Dendritic cell treated with granulocyte-macrophage colony-stimulating factor and Interleukin-4, amounts not matched to agents 40 ng/mL and 50 ng/mL, for 4 days (primary cell): ENCODE data around the gene WDR73.
"Not testable (repeated sequence)": the region's sequence is repeated elsewhere in the genome, so short reads cannot be mapped to it uniquely, and the experiment has no call there.

Experiments
- H3K27ac Mint-ChIP-seq: one replicate; pipeline ENCODE4 v1.8.0; 2022; ENCODE audit warnings: mild to moderate bottlenecking, mixed read lengths
- H3K27me3 Mint-ChIP-seq: one replicate; pipeline ENCODE4 v1.8.0; 2022; ENCODE audit warnings: mild to moderate bottlenecking, mixed read lengths
- H3K36me3 Mint-ChIP-seq: one replicate; pipeline ENCODE4 v1.8.0; 2022; ENCODE audit warnings: low read depth, mixed read lengths
- H3K4me1 Mint-ChIP-seq: one replicate; pipeline ENCODE4 v1.8.0; 2022; ENCODE audit warnings: low read depth, mixed read lengths
- H3K4me3 Mint-ChIP-seq: one replicate; pipeline ENCODE4 v1.8.0; 2022; ENCODE audit warnings: mild to moderate bottlenecking, moderate library complexity, mixed read lengths
- H3K9me3 Mint-ChIP-seq: one replicate; pipeline ENCODE4 v1.8.0; 2022; ENCODE audit warnings: mixed read lengths
- intact Hi-C: fragments of 100-400 bp; cut with micrococcal nuclease; formaldehyde crosslinking; loops from one replicate; pipeline ENCODE4 v1.15.0; 2022

The WDR73 gene

GRCh38 chr15:84653910-84654688 is at the start of gene WDR73:
Gene WDR73, minus strand, starts transcription at chr15:84654283. Its CDS starts 9 bp downstream, at chr15:84654274.
- Mint-ChIP-seq H3K27ac (peak within 1 kb of the TSS; percentile 88), H3K9me3 (no peaks in the 10 kb centered on the region), H3K4me3 (peak within 1 kb of the TSS; percentile 91), H3K27me3 (peaks cover 5% of the 10 kb centered on the region), H3K36me3 (peaks cover 44% of the 10 kb centered on the region), H3K4me1 (peaks cover 64% of the 10 kb centered on the region)
- intact Hi-C loops: loop anchor here (1.0 to 2.0 kb wide), 4 partner anchors 23 to 94 kb away; partner anchors contain the start of gene ZNF592

- Mint-ChIP-seq H3K27me3 (no peaks in the 10 kb centered on the region), H3K9me3 (no peaks in the 10 kb centered on the region), H3K4me1 (peaks cover 44% of the 10 kb centered on the region), H3K4me3 (no peak overlapping the region), H3K36me3 (peaks cover 39% of the 10 kb centered on the region), H3K27ac (no peak overlapping the region)
- intact Hi-C loops: no loop called here
Measured at GRCh38 chr15:84703808-84704207, 49.7 kb upstream of the WDR73 start.

GRCh38 chr15:84702961-84703482 is 48.9 kb upstream of the WDR73 start:
- Mint-ChIP-seq H3K4me3 (no peak overlapping the region), H3K27me3 (no peaks in the 10 kb centered on the region), H3K27ac (no peak overlapping the region), H3K9me3 (no peaks in the 10 kb centered on the region), H3K36me3 (peaks cover 32% of the 10 kb centered on the region), H3K4me1 (peaks cover 40% of the 10 kb centered on the region)
- intact Hi-C loops: no loop called here

GRCh38 chr15:84699538-84700191 is 45.6 kb upstream of the WDR73 start:
- H3K4me3 Mint-ChIP-seq: no peak overlapping the region
- intact Hi-C loops: no loop called here
- H3K4me1 Mint-ChIP-seq: peaks cover 44% of the 10 kb centered on the region
- peaks cover 18% of the 10 kb centered on the region for H3K36me3 Mint-ChIP-seq
- peak overlapping the region; percentile 62 for H3K27ac Mint-ChIP-seq
- no peaks in the 10 kb centered on the region for H3K9me3 Mint-ChIP-seq
- H3K27me3 Mint-ChIP-seq: no peaks in the 10 kb centered on the region

- H3K36me3 Mint-ChIP-seq: peaks cover 14% of the 10 kb centered on the region
- no peak overlapping the region for H3K4me3 Mint-ChIP-seq
- H3K4me1 Mint-ChIP-seq: peaks cover 24% of the 10 kb centered on the region
- H3K27ac Mint-ChIP-seq: no peak overlapping the region
- intact Hi-C loops: no loop called here
- no peaks in the 10 kb centered on the region for H3K27me3 Mint-ChIP-seq
- no peaks in the 10 kb centered on the region for H3K9me3 Mint-ChIP-seq
Measured at GRCh38 chr15:84697236-84697990, 43.3 kb upstream of the WDR73 start.

GRCh38 chr15:84696757-84697156 is 42.7 kb upstream of the WDR73 start:
- Mint-ChIP-seq H3K36me3 (peaks cover 20% of the 10 kb centered on the region), H3K27ac (no peak overlapping the region), H3K27me3 (no peaks in the 10 kb centered on the region), H3K4me1 (peaks cover 24% of the 10 kb centered on the region), H3K9me3 (no peaks in the 10 kb centered on the region), H3K4me3 (no peak overlapping the region)
- intact Hi-C loops: no loop called here

GRCh38 chr15:84690342-84690741 is 36.3 kb upstream of the WDR73 start:
- Mint-ChIP-seq H3K27ac (no peak overlapping the region), H3K4me1 (peaks cover 11% of the 10 kb centered on the region), H3K4me3 (no peak overlapping the region), H3K36me3 (peaks cover 47% of the 10 kb centered on the region), H3K27me3 (no peaks in the 10 kb centered on the region), H3K9me3 (no peaks in the 10 kb centered on the region)
- intact Hi-C loops: no loop called here

GRCh38 chr15:84689858-84690257 is 35.8 kb upstream of the WDR73 start:
- Mint-ChIP-seq H3K27me3 (no peaks in the 10 kb centered on the region), H3K4me3 (no peak overlapping the region), H3K27ac (no peak overlapping the region), H3K9me3 (no peaks in the 10 kb centered on the region), H3K36me3 (peaks cover 52% of the 10 kb centered on the region), H3K4me1 (peaks cover 16% of the 10 kb centered on the region)
- intact Hi-C loops: no loop called here

- H3K27me3 Mint-ChIP-seq, intact Hi-C loops, H3K9me3 Mint-ChIP-seq: not testable (repeated sequence)
- Mint-ChIP-seq H3K36me3 (peaks cover 71% of the 10 kb centered on the region), H3K27ac (peak overlapping the region; percentile 31), H3K4me3 (peak overlapping the region; percentile 52), H3K4me1 (peaks cover 41% of the 10 kb centered on the region)
Measured at GRCh38 chr15:84686446-84686845, 32.4 kb upstream of the WDR73 start.

- intact Hi-C loops: no loop called here
- Mint-ChIP-seq H3K9me3 (no peaks in the 10 kb centered on the region), H3K27ac (peak overlapping the region; percentile 31), H3K27me3 (no peaks in the 10 kb centered on the region), H3K4me3 (peak overlapping the region; percentile 9), H3K36me3 (peaks cover 70% of the 10 kb centered on the region), H3K4me1 (peaks cover 41% of the 10 kb centered on the region)
Measured at GRCh38 chr15:84685304-84685703, 31.2 kb upstream of the WDR73 start.

- H3K27me3 Mint-ChIP-seq: no peaks in the 10 kb centered on the region
- H3K4me3 Mint-ChIP-seq: no peak overlapping the region
- peaks cover 70% of the 10 kb centered on the region for H3K36me3 Mint-ChIP-seq
- intact Hi-C loops: no loop called here
- H3K4me1 Mint-ChIP-seq: peaks cover 41% of the 10 kb centered on the region
- no peak overlapping the region for H3K27ac Mint-ChIP-seq
- H3K9me3 Mint-ChIP-seq: no peaks in the 10 kb centered on the region
Measured at GRCh38 chr15:84684092-84684491, 30.0 kb upstream of the WDR73 start.

GRCh38 chr15:84681831-84682230 is 27.7 kb upstream of the WDR73 start:
- no peaks in the 10 kb centered on the region for H3K9me3 Mint-ChIP-seq
- H3K27ac Mint-ChIP-seq: peak overlapping the region; percentile 52
- peaks cover 41% of the 10 kb centered on the region for H3K4me1 Mint-ChIP-seq
- peaks cover 82% of the 10 kb centered on the region for H3K36me3 Mint-ChIP-seq
- H3K4me3 Mint-ChIP-seq: no peak overlapping the region
- intact Hi-C loops: no loop called here
- no peaks in the 10 kb centered on the region for H3K27me3 Mint-ChIP-seq

- no peak overlapping the region for H3K27ac Mint-ChIP-seq
- H3K4me1 Mint-ChIP-seq: peaks cover 14% of the 10 kb centered on the region
- intact Hi-C loops: no loop called here
- no peak overlapping the region for H3K4me3 Mint-ChIP-seq
- peaks cover 95% of the 10 kb centered on the region for H3K36me3 Mint-ChIP-seq
- no peaks in the 10 kb centered on the region for H3K9me3 Mint-ChIP-seq
- H3K27me3 Mint-ChIP-seq: no peaks in the 10 kb centered on the region
Measured at GRCh38 chr15:84671211-84671610, 17.1 kb upstream of the WDR73 start.

GRCh38 chr15:84669726-84670125 is 15.6 kb upstream of the WDR73 start:
- intact Hi-C loops: no loop called here
- Mint-ChIP-seq H3K27me3 (no peaks in the 10 kb centered on the region), H3K4me1 (peaks cover 6% of the 10 kb centered on the region), H3K4me3 (no peak overlapping the region), H3K36me3 (peaks cover 99% of the 10 kb centered on the region), H3K27ac (no peak overlapping the region), H3K9me3 (no peaks in the 10 kb centered on the region)
